GM18951 (cell line): ENCODE measurements around the gene CNIH3.

Source experiments
- POLR2A ChIP-seq: IDR thresholded peaks from 4 replicates; pipeline ENCODE4 v1.6.1; 2011; ENCODE audit warnings: mild to moderate bottlenecking; ENCODE audit not compliant: insufficient read length, insufficient read depth; ENCODE audit errors: extremely low read depth
- in situ Hi-C: fragments of 300-500 bp; cut with MboI; formaldehyde crosslinking; loops from one replicate; pipeline ENCODE4 v1.12.0; 2022; ENCODE audit warnings: low sequenced_read_pairs, mixed read lengths, inconsistent platforms; ENCODE audit not compliant: unreplicated experiment

CNIH3 gene

GRCh38 chr1:224711876-224712275 lies 95.8 kb downstream of the CNIH3 start:
- in situ Hi-C loops: no loop called here
- TF ChIP-seq POLR2A: no peak

- in situ Hi-C loops: no loop called here
- TF ChIP-seq POLR2A: no peak
Observed at GRCh38 chr1:224713228-224713627, 97.1 kb downstream of the CNIH3 start.

GRCh38 chr1:224714553-224714952 lies 98.4 kb downstream of the CNIH3 start:
- in situ Hi-C loops: no loop called here
- TF ChIP-seq POLR2A: no peak

- in situ Hi-C loops: no loop called here
- TF ChIP-seq POLR2A: no peak
Observed at GRCh38 chr1:224718470-224719053, 102.4 kb downstream of the CNIH3 start.

GRCh38 chr1:224719716-224720115 lies 103.6 kb downstream of the CNIH3 start:
- in situ Hi-C loops: no loop called here
- TF ChIP-seq POLR2A: no peak

- in situ Hi-C loops: no loop called here
- TF ChIP-seq POLR2A: no peak
Observed at GRCh38 chr1:224720216-224720615, 104.1 kb downstream of the CNIH3 start.

- TF ChIP-seq POLR2A: no peak
- in situ Hi-C loops: no loop called here
Observed at GRCh38 chr1:224721000-224721399, 104.9 kb downstream of the CNIH3 start.

GRCh38 chr1:224722838-224723237 lies 106.7 kb downstream of the CNIH3 start:
- no peak for TF ChIP-seq POLR2A
- in situ Hi-C loops: no loop called here

GRCh38 chr1:224724566-224724965 lies 108.4 kb downstream of the CNIH3 start:
- no peak for TF ChIP-seq POLR2A
- in situ Hi-C loops: no loop called here

- in situ Hi-C loops: no loop called here
Observed at GRCh38 chr1:224726441-224727182, 110.5 kb downstream of the CNIH3 start.

GRCh38 chr1:224727351-224728289 lies 111.5 kb downstream of the CNIH3 start:
- in situ Hi-C loops: no loop called here
- TF ChIP-seq POLR2A: no peak

More at GRCh38 chr1:224726441-224727182, 110.5 kb downstream of the CNIH3 start:
- TF ChIP-seq POLR2A: no peak

GRCh38 chr1:224730540-224730939 lies 114.4 kb downstream of the CNIH3 start:
- in situ Hi-C loops: no loop called here
- TF ChIP-seq POLR2A: no peak

GRCh38 chr1:224730965-224731364 lies 114.8 kb downstream of the CNIH3 start:
- in situ Hi-C loops: no loop called here
- no peak for TF ChIP-seq POLR2A

- in situ Hi-C loops: no loop called here
- no peak for TF ChIP-seq POLR2A
Observed at GRCh38 chr1:224731633-224732032, 115.5 kb downstream of the CNIH3 start.
